GM18517 (cell line): ENCODE measurements around the gene GPN2.
"Not testable (repeated sequence)": the region's sequence is repeated elsewhere in the genome, so short reads cannot be mapped to it uniquely, and the experiment has no call there.

ENCODE experiments used
- ATAC-seq: cut with Tn5 transposase; IDR thresholded peaks from one replicate; pipeline ENCODE4 v1.9.1; 2021; ENCODE audit warnings: mild to moderate bottlenecking, moderate library complexity; ENCODE audit not compliant: unreplicated experiment

GPN2 gene

GRCh38 chr1:26907071-26907917 lies 17.2 kb upstream of the GPN2 start:
- ATAC-seq: no peak

- ATAC-seq: no peak
Observed at GRCh38 chr1:26900815-26901511, 10.9 kb upstream of the GPN2 start.

GRCh38 chr1:26900001-26900814 lies 10.1 kb upstream of the GPN2 start, which contains the start of gene GPATCH3:
Gene GPATCH3 (minus strand): TSS chr1:26900467. CDS start chr1:26900442, 25 bp downstream.
- peak; percentile 77 for ATAC-seq

- ATAC-seq: no peak
Observed at GRCh38 chr1:26897351-26897750, 7.3 kb upstream of the GPN2 start.

- ATAC-seq: no peak
Observed at GRCh38 chr1:26894263-26894662, 4.2 kb upstream of the GPN2 start.

GRCh38 chr1:26890467-26890796 lies 349 bp upstream of the GPN2 start:
- ATAC-seq: peak; percentile 43

- ATAC-seq: no peak
Observed at GRCh38 chr1:26888231-26888630, 1.9 kb downstream of the GPN2 start.

GRCh38 chr1:26887125-26887524 lies 3.0 kb downstream of the GPN2 start:
- no peak for ATAC-seq

- no peak for ATAC-seq
Observed at GRCh38 chr1:26882696-26883463, 7.2 kb downstream of the GPN2 start.

GRCh38 chr1:26881611-26882010 lies 8.5 kb downstream of the GPN2 start:
- ATAC-seq: not testable (repeated sequence)

GRCh38 chr1:26879793-26880192 lies 10.3 kb downstream of the GPN2 start:
- no peak for ATAC-seq

GRCh38 chr1:26877326-26877725 lies 12.8 kb downstream of the GPN2 start:
- ATAC-seq: no peak

- no peak for ATAC-seq
Observed at GRCh38 chr1:26874896-26875295, 15.2 kb downstream of the GPN2 start.

- ATAC-seq: not testable (repeated sequence)
Observed at GRCh38 chr1:26873097-26873496, 17.0 kb downstream of the GPN2 start.

- ATAC-seq: peak; percentile 87
Observed at GRCh38 chr1:26864610-26865480, 25.2 kb downstream of the GPN2 start.

GRCh38 chr1:26863685-26864077 lies 26.4 kb downstream of the GPN2 start:
- no peak for ATAC-seq

- no peak for ATAC-seq
Observed at GRCh38 chr1:26862781-26863684, 27.1 kb downstream of the GPN2 start, which contains the start of gene SFN. Gene SFN (plus strand): TSS chr1:26863149. CDS start chr1:26863213, 64 bp downstream.

- ATAC-seq: no peak
Observed at GRCh38 chr1:26861889-26862378, 28.1 kb downstream of the GPN2 start.
